HEK293 (cell line): Measurements from ENCODE around the gene MRPL44.

Experiments used
- CTCF ChIA-PET: fragments of 350-600 bp; formaldehyde crosslinking; extraction: SDS; loops from one replicate; lab custom pipeline; 2021; ENCODE audit warnings: antibody characterized with exemption; lab: Yijun Ruan, JAX
- POLR2A ChIA-PET: fragments of 300-600 bp; formaldehyde crosslinking; extraction: SDS; loops from one replicate; lab custom pipeline; 2020; ENCODE audit warnings: antibody characterized with exemption, inconsistent platforms; lab: Yijun Ruan, JAX
- H3K27ac ChIP-seq: fragments of 200-500 bp; sonication (Bioruptor generic); 2 replicates; pipeline ENCODE4 v1.5.1; 2014; ENCODE audit warnings: low read depth, low read length, control low read depth, inconsistent platforms; ENCODE audit errors: extremely low read depth
- H3K36me3 ChIP-seq, 2 experiments: fragments of 200-500 bp in 1 of 2; sonication (Bioruptor generic) in 1 of 2; 1 replicate in 1 of 2; 2 replicates in 1 of 2; pipeline ENCODE4 v1.5.1; 2014 to 2017; ENCODE audit warnings: inconsistent platforms in 2 of 2, low read length in 2 of 2; ENCODE audit not compliant: control insufficient read depth in 2 of 2, insufficient read depth in 1 of 2
- H3K4me1 ChIP-seq: fragments of 200-500 bp; sonication (Bioruptor generic); 2 replicates; pipeline ENCODE4 v1.5.1; 2014; ENCODE audit warnings: mild to moderate bottlenecking, low read length, inconsistent platforms; ENCODE audit not compliant: control insufficient read depth, insufficient read depth
- H3K4me3 ChIP-seq: 2 replicates; pipeline ENCODE4 v1.5.1; 2011; ENCODE audit warnings: low read depth, mild to moderate bottlenecking, control low read depth, low read length, moderate library complexity
- H3K9me3 ChIP-seq: fragments of 200-500 bp; sonication (Bioruptor generic); 2 replicates; pipeline ENCODE4 v1.5.1; 2014; ENCODE audit warnings: low read depth, low read length, inconsistent platforms; ENCODE audit not compliant: control insufficient read depth, insufficient read depth
- BCL11B ChIP-seq: fragments of 450-650 bp; formaldehyde crosslinking; IDR thresholded peaks from 2 replicates; pipeline ENCODE4 v1.5.1; 2016; ENCODE audit warnings: low read depth, missing biosample characterization, missing genetic modification characterization
- EGR2 ChIP-seq: fragments of 450-650 bp; formaldehyde crosslinking; IDR thresholded peaks from 2 replicates; pipeline ENCODE4 v1.5.1; 2016; ENCODE audit warnings: low read depth, missing biosample characterization, missing genetic modification characterization
- GFI1B ChIP-seq: fragments of 450-650 bp; formaldehyde crosslinking; IDR thresholded peaks from 2 replicates; pipeline ENCODE4 v1.5.1; 2016; ENCODE audit warnings: missing biosample characterization, missing genetic modification characterization
- GLIS1 ChIP-seq: fragments of 450-650 bp; formaldehyde crosslinking; IDR thresholded peaks from 2 replicates; pipeline ENCODE4 v1.5.1; 2016; ENCODE audit warnings: missing biosample characterization, missing genetic modification characterization
- HOXD13 ChIP-seq: sonication (generic); formaldehyde crosslinking; IDR thresholded peaks from 2 replicates; pipeline ENCODE4 v1.8.0; 2022; ENCODE audit warnings: missing genetic modification reagents, borderline replicate concordance
- IKZF3 ChIP-seq: fragments of 450-650 bp; IDR thresholded peaks from 2 replicates; pipeline ENCODE4 v1.5.0; 2018; ENCODE audit warnings: missing biosample characterization, mild to moderate bottlenecking, missing genetic modification characterization, moderate library complexity
- PRDM1 ChIP-seq: fragments of 450-650 bp; formaldehyde crosslinking; IDR thresholded peaks from 2 replicates; pipeline ENCODE4; 2016; ENCODE audit warnings: missing biosample characterization, missing genetic modification characterization
- SETDB1 ChIP-seq: IDR thresholded peaks from one replicate; pipeline ENCODE4 v1.6.1; 2017; ENCODE audit warnings: mild to moderate bottlenecking, low read length, moderate library complexity, mixed read lengths; ENCODE audit not compliant: insufficient read length
- WT1 ChIP-seq: fragments of 450-650 bp; formaldehyde crosslinking; IDR thresholded peaks from 2 replicates; pipeline ENCODE4 v1.5.1; 2016; ENCODE audit warnings: missing biosample characterization, missing genetic modification characterization
- ZBTB20 ChIP-seq: fragments of 450-650 bp; formaldehyde crosslinking; IDR thresholded peaks from 2 replicates; pipeline ENCODE4 v1.5.1; 2016; ENCODE audit warnings: missing biosample characterization, missing genetic modification characterization
- ZEB2 ChIP-seq: fragments of 450-650 bp; formaldehyde crosslinking; IDR thresholded peaks from 2 replicates; pipeline ENCODE4 v1.5.1; 2016; ENCODE audit warnings: missing biosample characterization, missing genetic modification characterization
- ZFHX2 ChIP-seq: fragments of 450-650 bp; formaldehyde crosslinking; conservative IDR thresholded peaks from 2 replicates; pipeline ENCODE4 v1.5.1; 2016; ENCODE audit warnings: missing biosample characterization, missing genetic modification characterization
- ZIC2 ChIP-seq: fragments of 450-650 bp; formaldehyde crosslinking; IDR thresholded peaks from 2 replicates; pipeline ENCODE4 v1.5.1; 2016; ENCODE audit warnings: missing biosample characterization, missing genetic modification characterization
- ZNF10 ChIP-seq: fragments of 450-650 bp; formaldehyde crosslinking; IDR thresholded peaks from 2 replicates; pipeline ENCODE4 v1.5.1; 2017; ENCODE audit warnings: missing biosample characterization, missing genetic modification characterization
- ZNF140 ChIP-seq: fragments of 450-650 bp; formaldehyde crosslinking; IDR thresholded peaks from 2 replicates; pipeline ENCODE4 v1.5.1; 2016; ENCODE audit warnings: missing biosample characterization, missing genetic modification characterization
- ZNF174 ChIP-seq: fragments of 450-650 bp; formaldehyde crosslinking; IDR thresholded peaks from 2 replicates; pipeline ENCODE4 v1.5.0; 2017; ENCODE audit warnings: missing biosample characterization, mild to moderate bottlenecking, missing genetic modification characterization
- ZNF2 ChIP-seq: fragments of 450-650 bp; formaldehyde crosslinking; IDR thresholded peaks from 2 replicates; pipeline ENCODE4 v1.5.1; 2016; ENCODE audit warnings: missing biosample characterization, missing genetic modification characterization
- ZNF211 ChIP-seq: fragments of 450-650 bp; formaldehyde crosslinking; IDR thresholded peaks from 2 replicates; pipeline ENCODE4 v1.5.1; 2016; ENCODE audit warnings: low read depth, missing biosample characterization, missing genetic modification characterization
- ZNF223 ChIP-seq: fragments of 450-650 bp; formaldehyde crosslinking; IDR thresholded peaks from 2 replicates; pipeline ENCODE4 v1.5.1; 2016; ENCODE audit warnings: missing biosample characterization, missing genetic modification characterization
- ZNF24 ChIP-seq: fragments of 450-650 bp; formaldehyde crosslinking; IDR thresholded peaks from 2 replicates; pipeline ENCODE4 v1.5.1; 2016; ENCODE audit warnings: missing biosample characterization, missing genetic modification characterization
- ZNF266 ChIP-seq: fragments of 450-650 bp; formaldehyde crosslinking; IDR thresholded peaks from 2 replicates; pipeline ENCODE4 v1.5.1; 2016; ENCODE audit warnings: missing biosample characterization, missing genetic modification characterization, low read depth
- ZNF274 ChIP-seq, 2 experiments: fragments of 200-500 bp in 1 of 2; fragments of 450-650 bp in 1 of 2; sonication (Bioruptor generic) in 1 of 2; formaldehyde crosslinking in 1 of 2; IDR thresholded peaks; 2 replicates each; pipeline versions ENCODE4 v1.5.1 to v1.6.1; 2014 to 2016; ENCODE audit warnings: borderline replicate concordance in 1 of 2, inconsistent platforms in 1 of 2, low read length in 1 of 2, missing biosample characterization in 1 of 2, missing genetic modification characterization in 1 of 2
- ZNF335 ChIP-seq: fragments of 450-650 bp; formaldehyde crosslinking; conservative IDR thresholded peaks from 2 replicates; pipeline ENCODE4 v1.5.1; 2016; ENCODE audit warnings: missing biosample characterization, missing genetic modification characterization
- ZNF600 ChIP-seq: fragments of 450-650 bp; formaldehyde crosslinking; IDR thresholded peaks from 2 replicates; pipeline ENCODE4 v1.5.1; 2016; ENCODE audit warnings: missing biosample characterization, missing genetic modification characterization
- ZNF623 ChIP-seq: fragments of 450-650 bp; formaldehyde crosslinking; IDR thresholded peaks from 2 replicates; pipeline ENCODE4 v1.5.1; 2016; ENCODE audit warnings: missing biosample characterization, missing genetic modification characterization
- ZNF664 ChIP-seq: fragments of 450-650 bp; formaldehyde crosslinking; IDR thresholded peaks from 2 replicates; pipeline ENCODE4 v1.5.1; 2016; ENCODE audit warnings: missing biosample characterization, missing genetic modification characterization
- TF ChIP-seq, protein P1 (sequence below): fragments of 450-650 bp; formaldehyde crosslinking; IDR thresholded peaks from 2 replicates; pipeline ENCODE4 v1.5.1; 2017; ENCODE audit warnings: missing biosample characterization, missing genetic modification characterization
- TF ChIP-seq, protein P2 (sequence below): fragments of 450-650 bp; formaldehyde crosslinking; IDR thresholded peaks from 2 replicates; pipeline ENCODE4 v1.5.1; 2016; ENCODE audit warnings: missing biosample characterization, missing genetic modification characterization
- TF ChIP-seq, protein P3 (sequence below): fragments of 450-650 bp; formaldehyde crosslinking; IDR thresholded peaks from 2 replicates; pipeline ENCODE4 v1.5.1; 2017; ENCODE audit warnings: missing biosample characterization, missing genetic modification characterization
- TF ChIP-seq, protein P4 (sequence below): fragments of 450-650 bp; formaldehyde crosslinking; IDR thresholded peaks from 2 replicates; pipeline ENCODE4 v1.5.1; 2016; ENCODE audit warnings: missing biosample characterization, missing genetic modification characterization
- TF ChIP-seq, protein P5 (sequence below): fragments of 450-650 bp; formaldehyde crosslinking; IDR thresholded peaks from 2 replicates; pipeline ENCODE4 v1.5.1; 2017; ENCODE audit warnings: missing biosample characterization, mild to moderate bottlenecking, missing genetic modification characterization, moderate library complexity
- TF ChIP-seq, protein P6 (sequence below): fragments of 450-650 bp; formaldehyde crosslinking; IDR thresholded peaks from 2 replicates; pipeline ENCODE4 v1.5.1; 2016; ENCODE audit warnings: missing biosample characterization, missing genetic modification characterization, low read depth

MRPL44 gene

DNA sequence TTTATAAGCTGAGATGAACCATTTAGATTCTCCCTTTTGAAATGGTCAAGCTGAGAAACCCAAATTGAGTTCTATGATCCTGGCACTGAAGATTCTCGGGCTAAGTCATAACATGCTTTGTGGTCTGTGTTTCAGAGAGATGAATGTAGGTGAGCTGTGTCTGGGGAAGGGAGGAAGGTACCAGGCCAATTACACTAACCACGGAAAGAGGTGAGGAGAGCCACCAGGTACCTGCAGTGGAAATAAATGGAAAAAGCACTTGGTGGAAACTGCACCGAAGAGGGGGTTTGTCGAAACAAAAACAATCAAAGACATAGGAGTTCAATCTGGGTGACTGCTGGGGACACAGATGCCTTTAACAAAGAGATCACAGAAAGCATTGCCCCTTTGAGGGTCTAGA lies 963 bp upstream of the MRPL44 start:
- H3K4me1 ChIP-seq: peaks cover 17% of the 10 kb centered on the region

DNA sequence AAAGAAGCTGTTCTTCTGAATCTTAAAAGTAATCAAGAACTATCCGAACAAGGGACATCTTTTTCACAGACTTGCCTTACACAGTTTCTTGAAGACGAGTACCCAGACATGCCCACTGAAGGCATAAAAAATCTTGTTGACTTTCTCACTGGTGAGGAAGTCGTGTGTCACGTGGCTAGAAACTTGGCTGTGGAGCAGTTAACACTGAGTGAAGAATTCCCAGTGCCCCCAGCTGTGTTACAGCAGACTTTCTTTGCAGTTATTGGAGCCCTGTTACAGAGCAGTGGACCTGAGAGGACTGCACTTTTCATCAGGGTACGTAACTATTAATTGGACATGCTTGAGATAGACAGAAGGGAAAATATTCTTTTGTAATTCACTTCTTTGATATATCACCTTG lies 2.4 kb downstream of the MRPL44 start:
- POLR2A ChIA-PET: no interaction called here
- CTCF ChIA-PET: no interaction called here

More for the DNA sequence above, 963 bp upstream of the MRPL44 start:
- Histone ChIP-seq H3K36me3 (peaks cover 4 to 20% of the 10 kb centered on the region in 2 experiments), H3K27ac (no peak overlapping the region), H3K9me3 (no peaks in the 10 kb centered on the region), H3K4me3 (no peak overlapping the region)
- POLR2A ChIA-PET: interaction anchor here (1.2 kb wide), 1 partner anchor 11 kb away, joined by 4 read pairs; the partner anchor contains the start of gene WDFY1
- CTCF ChIA-PET: no interaction called here
- TF ChIP-seq ZNF223 (tag by site-specific recombination): no peak
- no peak for TF ChIP-seq ZNF335 (tag by site-specific recombination)
- TF ChIP-seq, all 188 proteins: peak for 0

DNA sequence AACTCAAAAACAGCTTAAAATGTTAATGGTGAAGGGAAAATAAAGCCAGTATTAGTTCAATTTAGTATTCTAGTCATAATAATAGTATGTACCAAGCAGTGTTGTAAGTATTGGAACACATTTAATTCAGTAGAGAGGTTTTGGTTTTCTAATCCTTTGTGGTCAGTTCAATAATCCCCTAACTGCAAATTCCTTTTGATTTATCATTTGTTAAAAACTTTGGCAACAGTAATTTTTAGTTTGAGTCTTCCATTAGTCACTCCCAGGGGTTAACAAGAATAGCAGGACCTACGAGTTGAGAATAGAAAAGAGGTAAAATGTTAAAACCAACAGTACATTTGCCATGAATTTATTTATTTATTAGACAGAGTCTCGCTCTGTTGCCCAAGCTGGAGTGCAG lies 10.7 kb downstream of the MRPL44 start:
- ChIA-PET POLR2A (no interaction called here), CTCF (interaction anchor here (0.6 to 8.7 kb wide), 4 partner anchors 10 to 317 kb away, joined by 3 to 149 read pairs (median 24); no protein-coding TSS in a partner anchor)
- no peak overlapping the region for H3K27ac ChIP-seq
- TF ChIP-seq, protein P1, sequence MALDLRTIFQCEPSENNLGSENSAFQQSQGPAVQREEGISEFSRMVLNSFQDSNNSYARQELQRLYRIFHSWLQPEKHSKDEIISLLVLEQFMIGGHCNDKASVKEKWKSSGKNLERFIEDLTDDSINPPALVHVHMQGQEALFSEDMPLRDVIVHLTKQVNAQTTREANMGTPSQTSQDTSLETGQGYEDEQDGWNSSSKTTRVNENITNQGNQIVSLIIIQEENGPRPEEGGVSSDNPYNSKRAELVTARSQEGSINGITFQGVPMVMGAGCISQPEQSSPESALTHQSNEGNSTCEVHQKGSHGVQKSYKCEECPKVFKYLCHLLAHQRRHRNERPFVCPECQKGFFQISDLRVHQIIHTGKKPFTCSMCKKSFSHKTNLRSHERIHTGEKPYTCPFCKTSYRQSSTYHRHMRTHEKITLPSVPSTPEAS (tag by site-specific recombination): no peak
- no peak for TF ChIP-seq EGR2 (tag by site-specific recombination)
- TF ChIP-seq, protein P2, sequence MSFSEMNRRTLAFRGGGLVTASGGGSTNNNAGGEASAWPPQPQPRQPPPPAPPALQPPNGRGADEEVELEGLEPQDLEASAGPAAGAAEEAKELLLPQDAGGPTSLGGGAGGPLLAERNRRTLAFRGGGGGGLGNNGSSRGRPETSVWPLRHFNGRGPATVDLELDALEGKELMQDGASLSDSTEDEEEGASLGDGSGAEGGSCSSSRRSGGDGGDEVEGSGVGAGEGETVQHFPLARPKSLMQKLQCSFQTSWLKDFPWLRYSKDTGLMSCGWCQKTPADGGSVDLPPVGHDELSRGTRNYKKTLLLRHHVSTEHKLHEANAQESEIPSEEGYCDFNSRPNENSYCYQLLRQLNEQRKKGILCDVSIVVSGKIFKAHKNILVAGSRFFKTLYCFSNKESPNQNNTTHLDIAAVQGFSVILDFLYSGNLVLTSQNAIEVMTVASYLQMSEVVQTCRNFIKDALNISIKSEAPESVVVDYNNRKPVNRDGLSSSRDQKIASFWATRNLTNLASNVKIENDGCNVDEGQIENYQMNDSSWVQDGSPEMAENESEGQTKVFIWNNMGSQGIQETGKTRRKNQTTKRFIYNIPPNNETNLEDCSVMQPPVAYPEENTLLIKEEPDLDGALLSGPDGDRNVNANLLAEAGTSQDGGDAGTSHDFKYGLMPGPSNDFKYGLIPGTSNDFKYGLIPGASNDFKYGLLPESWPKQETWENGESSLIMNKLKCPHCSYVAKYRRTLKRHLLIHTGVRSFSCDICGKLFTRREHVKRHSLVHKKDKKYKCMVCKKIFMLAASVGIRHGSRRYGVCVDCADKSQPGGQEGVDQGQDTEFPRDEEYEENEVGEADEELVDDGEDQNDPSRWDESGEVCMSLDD (tag by site-specific recombination): no peak
- no peak for TF ChIP-seq ZEB2 (tag by site-specific recombination)
- TF ChIP-seq ZNF24 (tag by site-specific recombination): no peak
- TF ChIP-seq ZNF600 (tag by site-specific recombination): no peak
- no peak for TF ChIP-seq ZNF140 (tag by site-specific recombination)
- no peak for TF ChIP-seq ZNF211 (tag by site-specific recombination)
- TF ChIP-seq, protein P3, sequence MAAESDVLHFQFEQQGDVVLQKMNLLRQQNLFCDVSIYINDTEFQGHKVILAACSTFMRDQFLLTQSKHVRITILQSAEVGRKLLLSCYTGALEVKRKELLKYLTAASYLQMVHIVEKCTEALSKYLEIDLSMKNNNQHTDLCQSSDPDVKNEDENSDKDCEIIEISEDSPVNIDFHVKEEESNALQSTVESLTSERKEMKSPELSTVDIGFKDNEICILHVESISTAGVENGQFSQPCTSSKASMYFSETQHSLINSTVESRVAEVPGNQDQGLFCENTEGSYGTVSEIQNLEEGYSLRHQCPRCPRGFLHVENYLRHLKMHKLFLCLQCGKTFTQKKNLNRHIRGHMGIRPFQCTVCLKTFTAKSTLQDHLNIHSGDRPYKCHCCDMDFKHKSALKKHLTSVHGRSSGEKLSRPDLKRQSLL (tag by site-specific recombination): no peak
- TF ChIP-seq WT1 (tag by site-specific recombination): no peak

More for the DNA sequence above, 2.4 kb downstream of the MRPL44 start:
- H3K27ac ChIP-seq: no peak overlapping the region
- no peaks in the 10 kb centered on the region for H3K9me3 ChIP-seq
- TF ChIP-seq, protein P4, sequence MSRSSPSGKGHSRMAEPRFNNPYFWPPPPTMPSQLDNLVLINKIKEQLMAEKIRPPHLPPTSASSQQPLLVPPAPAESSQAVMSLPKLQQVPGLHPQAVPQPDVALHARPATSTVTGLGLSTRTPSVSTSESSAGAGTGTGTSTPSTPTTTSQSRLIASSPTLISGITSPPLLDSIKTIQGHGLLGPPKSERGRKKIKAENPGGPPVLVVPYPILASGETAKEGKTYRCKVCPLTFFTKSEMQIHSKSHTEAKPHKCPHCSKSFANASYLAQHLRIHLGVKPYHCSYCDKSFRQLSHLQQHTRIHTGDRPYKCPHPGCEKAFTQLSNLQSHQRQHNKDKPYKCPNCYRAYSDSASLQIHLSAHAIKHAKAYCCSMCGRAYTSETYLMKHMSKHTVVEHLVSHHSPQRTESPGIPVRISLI (tag by site-specific recombination): 0 out of 2 replicates have a peak, but pooled peaks have one; percentile 21
- TF ChIP-seq ZFHX2 (tag by site-specific recombination): no peak
- TF ChIP-seq IKZF3 (tag by site-specific recombination): 0 out of 2 replicates have a peak, but pooled peaks have one; percentile 17
- TF ChIP-seq, protein P5, sequence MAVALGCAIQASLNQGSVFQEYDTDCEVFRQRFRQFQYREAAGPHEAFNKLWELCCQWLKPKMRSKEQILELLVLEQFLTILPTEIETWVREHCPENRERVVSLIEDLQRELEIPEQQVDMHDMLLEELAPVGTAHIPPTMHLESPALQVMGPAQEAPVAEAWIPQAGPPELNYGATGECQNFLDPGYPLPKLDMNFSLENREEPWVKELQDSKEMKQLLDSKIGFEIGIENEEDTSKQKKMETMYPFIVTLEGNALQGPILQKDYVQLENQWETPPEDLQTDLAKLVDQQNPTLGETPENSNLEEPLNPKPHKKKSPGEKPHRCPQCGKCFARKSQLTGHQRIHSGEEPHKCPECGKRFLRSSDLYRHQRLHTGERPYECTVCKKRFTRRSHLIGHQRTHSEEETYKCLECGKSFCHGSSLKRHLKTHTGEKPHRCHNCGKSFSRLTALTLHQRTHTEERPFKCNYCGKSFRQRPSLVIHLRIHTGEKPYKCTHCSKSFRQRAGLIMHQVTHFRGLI (tag by site-specific recombination): no peak
- TF ChIP-seq, protein P6, sequence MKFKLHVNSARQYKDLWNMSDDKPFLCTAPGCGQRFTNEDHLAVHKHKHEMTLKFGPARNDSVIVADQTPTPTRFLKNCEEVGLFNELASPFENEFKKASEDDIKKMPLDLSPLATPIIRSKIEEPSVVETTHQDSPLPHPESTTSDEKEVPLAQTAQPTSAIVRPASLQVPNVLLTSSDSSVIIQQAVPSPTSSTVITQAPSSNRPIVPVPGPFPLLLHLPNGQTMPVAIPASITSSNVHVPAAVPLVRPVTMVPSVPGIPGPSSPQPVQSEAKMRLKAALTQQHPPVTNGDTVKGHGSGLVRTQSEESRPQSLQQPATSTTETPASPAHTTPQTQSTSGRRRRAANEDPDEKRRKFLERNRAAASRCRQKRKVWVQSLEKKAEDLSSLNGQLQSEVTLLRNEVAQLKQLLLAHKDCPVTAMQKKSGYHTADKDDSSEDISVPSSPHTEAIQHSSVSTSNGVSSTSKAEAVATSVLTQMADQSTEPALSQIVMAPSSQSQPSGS (tag by site-specific recombination): no peak
- peak; percentile 56 for TF ChIP-seq ZNF10 (tag by site-specific recombination)
- peak; percentile 68; the same call in 1 of the 2 replicates for TF ChIP-seq ZBTB20 (tag by site-specific recombination)
- TF ChIP-seq ZIC2 (tag by site-specific recombination): 0 out of 2 replicates have a peak, but pooled peaks have one; percentile 15
- TF ChIP-seq BCL11B (tag by site-specific recombination): no peak
- TF ChIP-seq ZNF623 (tag by site-specific recombination): no peak
- no peak for TF ChIP-seq ZNF266 (tag by site-specific recombination)
- TF ChIP-seq ZNF174: no peak
- peak; percentile 78 for TF ChIP-seq GLIS1 (tag by site-specific recombination)
- no peak for TF ChIP-seq GFI1B
- TF ChIP-seq PRDM1 (tag by site-specific recombination): peak; percentile 40; the same call in 1 of the 2 replicates
- no peak for TF ChIP-seq HOXD13 (CRISPR knock-in tag)
- no peak for TF ChIP-seq ZNF2 (tag by site-specific recombination)
- no peak for TF ChIP-seq ZNF274 (IDR thresholded peaks at IDR 0.05; ENCODE audit: low read length)
- TF ChIP-seq ZNF274 (tag by site-specific recombination; IDR thresholded peaks at IDR 0.05; ENCODE audit: borderline replicate concordance): no peak
- TF ChIP-seq ZNF664 (tag by site-specific recombination): no peak
- no peak for TF ChIP-seq SETDB1
- H3K4me1 ChIP-seq: peaks cover 14% of the 10 kb centered on the region
- H3K36me3 ChIP-seq: peaks cover 28 to 42% of the 10 kb centered on the region in 2 experiments
- no peak overlapping the region for H3K4me3 ChIP-seq

More for the DNA sequence above, 10.7 kb downstream of the MRPL44 start:
- H3K4me3 ChIP-seq: no peak overlapping the region
- H3K4me1 ChIP-seq: no peaks in the 10 kb centered on the region
- no peaks in the 10 kb centered on the region for H3K9me3 ChIP-seq
- H3K36me3 ChIP-seq: peaks cover 39 to 47% of the 10 kb centered on the region in 2 experiments
